H54 (cell line): ENCODE measurements around the gene FAM120AOS.

ENCODE experiments used
- DNase-seq: peaks from one replicate; pipeline ENCODE4 v3.0.0; 2011; ENCODE audit warnings: low spot score, mixed read lengths; ENCODE audit not compliant: insufficient read length
- FAIRE-seq: peaks from 3 replicates; lab custom pipeline; 2011; peaks lifted over from hg19 to GRCh38; lab: Jason Lieb, UNC
- POLR2A ChIP-seq: IDR thresholded peaks from 2 replicates; pipeline ENCODE4 v1.6.1; 2011; ENCODE audit warnings: low read depth, mild to moderate bottlenecking, low read length

The FAM120AOS gene

GRCh38 chr9:93437996-93438395 lies 15.4 kb downstream of the FAM120AOS start:
- FAIRE-seq, result no peak
- no peak for TF ChIP-seq POLR2A
- no peak for DNase-seq

GRCh38 chr9:93436655-93437407 lies 16.6 kb downstream of the FAM120AOS start:
- FAIRE-seq (no peak), DNase-seq (no peak)
- no peak for TF ChIP-seq POLR2A

GRCh38 chr9:93436218-93436617 lies 17.2 kb downstream of the FAM120AOS start:
- DNase-seq, result no peak
- TF ChIP-seq POLR2A, result no peak
- FAIRE-seq, result no peak

- no peak for FAIRE-seq
These were observed 18.0 kb downstream of the FAM120AOS start for GRCh38 chr9:93435386-93435785.

GRCh38 chr9:93434056-93434455 lies 19.3 kb downstream of the FAM120AOS start:
- DNase-seq, result no peak
- no peak for FAIRE-seq
- no peak for TF ChIP-seq POLR2A

More at GRCh38 chr9:93435386-93435785, 18.0 kb downstream of the FAM120AOS start:
- no peak for TF ChIP-seq POLR2A
- no peak for DNase-seq

- no peak for DNase-seq
- no peak for FAIRE-seq
- TF ChIP-seq POLR2A, result no peak
These were observed 20.4 kb downstream of the FAM120AOS start for GRCh38 chr9:93432964-93433363.

- DNase-seq (no peak), FAIRE-seq (no peak)
- TF ChIP-seq POLR2A, result no peak
These were observed 21.8 kb downstream of the FAM120AOS start for GRCh38 chr9:93431539-93432105.

- FAIRE-seq, result no peak
- TF ChIP-seq POLR2A, result no peak
- no peak for DNase-seq
These were observed 25.6 kb downstream of the FAM120AOS start for GRCh38 chr9:93427655-93428379.

GRCh38 chr9:93422977-93423616 lies 30.3 kb downstream of the FAM120AOS start:
- FAIRE-seq (no peak), DNase-seq (no peak)
- TF ChIP-seq POLR2A, result no peak

GRCh38 chr9:93419023-93419422 lies 34.4 kb downstream of the FAM120AOS start:
- DNase-seq, result no peak
- no peak for FAIRE-seq
- TF ChIP-seq POLR2A, result no peak

- FAIRE-seq, result no peak
- no peak for TF ChIP-seq POLR2A
These were observed 35.8 kb downstream of the FAM120AOS start for GRCh38 chr9:93417538-93417937.

GRCh38 chr9:93416530-93417235 lies 36.7 kb downstream of the FAM120AOS start:
- DNase-seq (no peak), FAIRE-seq (no peak)
- no peak for TF ChIP-seq POLR2A

More at GRCh38 chr9:93417538-93417937, 35.8 kb downstream of the FAM120AOS start:
- no peak for DNase-seq

GRCh38 chr9:93415176-93415690 lies 38.1 kb downstream of the FAM120AOS start:
- TF ChIP-seq POLR2A, result no peak
- no peak for DNase-seq
- no peak for FAIRE-seq
